Body of pancreas (tissue), 4 donors: ENCODE measurements around the gene AMOTL1.

ENCODE experiments used
- CTCF ChIP-seq, 7 experiments: fragments of 450-650 bp in 4 of 7; fragments of 200-600 bp in 3 of 7; sonication (generic) in 3 of 7; IDR thresholded peaks; one replicate each; pipeline ENCODE4 v1.5.1; 2016 to 2019; ENCODE audit warnings: antibody characterized with exemption in 7 of 7
- POLR2A ChIP-seq, 3 donors: fragments of 450-650 bp; IDR thresholded peaks; one replicate each; pipeline ENCODE4 v1.6.1; 2016; ENCODE audit warnings: antibody characterized with exemption in 3 of 3, mild to moderate bottlenecking in 2 of 3

DNA sequence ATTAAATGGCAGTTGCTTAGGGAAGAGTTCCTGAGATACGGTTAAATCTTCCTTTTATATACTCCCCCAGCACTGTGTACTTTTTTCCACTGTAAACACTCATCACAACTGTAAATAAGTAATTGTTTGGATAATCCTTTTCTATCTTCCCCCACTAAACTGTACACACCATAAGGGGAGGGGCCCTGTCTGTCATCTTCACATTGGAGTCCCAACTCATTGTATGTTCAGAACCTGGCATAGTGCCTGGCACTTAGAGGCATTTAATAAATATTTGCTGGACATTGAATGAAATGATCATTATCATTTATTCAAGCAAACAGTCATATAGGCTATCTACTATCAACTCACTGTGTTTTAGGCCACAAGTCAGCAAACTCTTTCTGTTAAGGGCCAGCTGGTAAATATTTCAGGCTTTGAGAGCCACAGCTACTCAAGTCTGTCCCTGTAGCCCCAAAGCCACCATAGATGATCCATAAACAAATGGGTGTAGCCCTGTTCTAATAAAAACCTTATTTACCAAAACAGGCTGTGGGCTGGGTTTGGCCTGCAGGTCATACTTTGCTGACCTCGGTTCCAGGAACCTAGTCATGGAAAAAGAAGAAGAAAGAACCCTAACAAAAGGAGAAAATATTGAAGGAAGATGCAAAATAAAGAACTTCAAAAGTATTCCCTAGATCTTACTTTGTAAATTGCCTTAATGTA, 70.0 kb downstream of the AMOTL1 start:
- TF ChIP-seq CTCF (IDR thresholded peaks at IDR 0.05) (no peak), POLR2A (IDR thresholded peaks at IDR 0.05) (no peak)
